ENCODE results near the gene PHLDB3. TPM values are rescaled to one million over a fixed set of nuclear protein-coding genes. Genes with fewer than 3 reads are reported as not detected.
A peak's percentile ranks its signal among the peaks of the same experiment; 100 is the strongest.

The PHLDB3 gene
- total RNA-seq, 4 donors from 2014 or later = 45.3 to 92.8 (median 61.9) TPM

GRCh38 chr19:43511324-43511723, 6.8 kb upstream of the PHLDB3 start:
- Histone ChIP-seq H3K36me3 (peaks cover 12 to 59% (median 13%) of the 10 kb centered on the region in 3 donors), H3K4me3 (no peak overlapping the region), H3K27ac (no peak overlapping the region), H3K9me3 (no peaks in the 10 kb centered on the region), H3K27me3 (no peaks in the 10 kb centered on the region), H3K4me1 (peaks cover 0 to 14% (median 4%) of the 10 kb centered on the region in 3 donors)
- TF ChIP-seq POLR2A (IDR thresholded peaks at IDR 0.05) = no peak
- 100% methylated on average over 2 of the region's 5 CpGs; no CpG with 5 or more reads in 1 of the 2 donors for WGBS, 2 donors
- intact Hi-C loops (cut with DNase I) = no loop called here
- no peak for DNase-seq

DNA sequence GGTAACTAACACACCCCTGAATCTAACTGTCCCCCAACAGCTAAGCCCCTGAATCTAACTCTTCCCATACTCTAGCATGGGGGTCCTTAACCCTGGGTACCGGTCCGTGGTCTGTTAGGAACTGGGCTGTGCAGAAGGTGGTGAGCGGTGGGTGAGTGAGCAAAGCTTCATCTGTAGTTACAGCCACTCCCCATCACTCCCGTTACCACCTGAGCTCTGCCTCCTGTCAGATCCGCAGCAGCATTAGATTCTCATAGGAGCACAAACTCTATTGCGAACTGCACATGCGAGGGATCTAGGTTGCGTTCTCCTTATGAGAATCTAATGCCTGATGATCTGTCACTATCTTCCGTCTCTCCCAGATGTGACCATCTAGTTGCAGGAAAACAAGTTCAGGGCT, 6.2 kb upstream of the PHLDB3 start:
- no peak overlapping the region for H3K27ac ChIP-seq
- H3K4me3 ChIP-seq = no peak overlapping the region
- H3K36me3 ChIP-seq = peaks cover 12 to 64% (median 13%) of the 10 kb centered on the region in 3 donors
- no peaks in the 10 kb centered on the region for H3K9me3 ChIP-seq
- H3K27me3 ChIP-seq = no peaks in the 10 kb centered on the region
- DNase-seq = no peak
- WGBS, 2 donors = 92 to 99% methylated on average over 5 to 9 of the region's 9 CpGs
- H3K4me1 ChIP-seq = peaks cover 0 to 14% (median 4%) of the 10 kb centered on the region in 3 donors
- intact Hi-C loops (cut with DNase I) = no loop called here
- TF ChIP-seq POLR2A (IDR thresholded peaks at IDR 0.05) (no peak), CTCF (IDR thresholded peaks at IDR 0.05) (no peak)

- H3K9me3 ChIP-seq = no peaks in the 10 kb centered on the region
- H3K36me3 ChIP-seq = peaks cover 12 to 52% (median 13%) of the 10 kb centered on the region in 3 donors
- DNase-seq = no peak
- no peaks in the 10 kb centered on the region for H3K27me3 ChIP-seq
- H3K4me1 ChIP-seq = peaks cover 8 to 27% (median 10%) of the 10 kb centered on the region in 3 donors
- H3K27ac ChIP-seq = no peak overlapping the region
- intact Hi-C loops (cut with DNase I) = no loop called here
- no peak overlapping the region for H3K4me3 ChIP-seq
- 83% methylated on average over 2 of the region's 2 CpGs; no CpG with 5 or more reads in 1 of the 2 donors for WGBS, 2 donors
- TF ChIP-seq POLR2A (IDR thresholded peaks at IDR 0.05) = no peak
- no peak for TF ChIP-seq CTCF (IDR thresholded peaks at IDR 0.05)
These were observed 3.3 kb upstream of the PHLDB3 start for GRCh38 chr19:43507880-43508279.

DNA sequence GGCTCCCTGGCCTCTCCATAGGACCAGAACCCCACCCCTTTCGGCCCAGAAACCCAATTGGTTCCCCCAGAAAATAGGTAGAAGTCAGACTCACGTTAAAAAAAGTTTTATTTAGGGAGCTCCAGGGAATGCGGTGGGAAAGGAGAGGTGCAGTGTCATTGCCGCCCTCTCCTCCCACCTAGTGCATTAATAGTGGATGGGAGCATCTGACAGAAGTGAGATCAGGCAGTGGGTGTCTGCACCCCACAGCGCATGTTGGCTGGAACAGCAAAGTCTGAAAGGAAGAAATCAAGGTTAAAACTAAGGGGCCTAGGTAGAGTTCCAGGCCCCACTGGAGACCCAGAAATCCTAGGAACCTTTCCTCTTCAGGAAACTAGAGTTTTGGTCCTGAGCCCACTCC, 2.1 kb upstream of the PHLDB3 start:
- H3K4me3 ChIP-seq = no peak overlapping the region
- WGBS, 2 donors = 85 to 86% methylated on average over 5 of the region's 5 CpGs
- intact Hi-C loops (cut with DNase I) = no loop called here
- H3K27me3 ChIP-seq = no peaks in the 10 kb centered on the region
- no peak overlapping the region for H3K27ac ChIP-seq
- no peaks in the 10 kb centered on the region for H3K9me3 ChIP-seq
- TF ChIP-seq CTCF (IDR thresholded peaks at IDR 0.05) = no peak
- no peak for TF ChIP-seq POLR2A (IDR thresholded peaks at IDR 0.05)
- DNase-seq = no peak
- H3K36me3 ChIP-seq = peaks cover 12 to 59% (median 13%) of the 10 kb centered on the region in 3 donors
- peaks cover 13 to 33% (median 22%) of the 10 kb centered on the region in 3 donors for H3K4me1 ChIP-seq

DNA sequence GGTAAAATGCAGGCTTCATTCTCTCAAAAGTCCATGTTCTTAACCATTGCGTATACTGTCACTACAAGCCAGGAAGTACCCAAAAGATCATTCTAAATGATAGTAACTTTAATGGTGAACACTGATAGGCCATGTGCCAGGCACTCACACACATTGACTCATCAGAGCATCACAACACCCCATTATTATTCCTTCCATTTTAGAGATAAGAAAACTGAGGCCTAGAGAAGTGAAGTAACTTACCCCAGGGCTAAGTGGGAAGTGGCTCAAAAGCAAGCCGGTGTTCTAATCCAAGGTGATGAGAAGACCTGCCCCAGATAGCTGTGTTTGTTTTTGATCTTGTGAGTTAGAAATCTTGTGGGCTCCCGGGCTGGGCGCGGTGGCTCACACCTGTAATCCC, 1.4 kb upstream of the PHLDB3 start:
- TF ChIP-seq POLR2A (IDR thresholded peaks at IDR 0.05) (no peak), CTCF (IDR thresholded peaks at IDR 0.05) (no peak)
- intact Hi-C loops (cut with DNase I) = no loop called here
- WGBS, 2 donors = 89% methylated on average over 3 to 5 of the region's 5 CpGs
- Histone ChIP-seq H3K36me3 (peaks cover 9 to 60% (median 12%) of the 10 kb centered on the region in 3 donors), H3K4me3 (no peak overlapping the region), H3K4me1 (peaks cover 13 to 38% (median 24%) of the 10 kb centered on the region in 3 donors), H3K27me3 (no peaks in the 10 kb centered on the region), H3K27ac (peak overlapping the region in 1 of 4 donors; percentile 92), H3K9me3 (no peaks in the 10 kb centered on the region)
- no peak for DNase-seq

DNA sequence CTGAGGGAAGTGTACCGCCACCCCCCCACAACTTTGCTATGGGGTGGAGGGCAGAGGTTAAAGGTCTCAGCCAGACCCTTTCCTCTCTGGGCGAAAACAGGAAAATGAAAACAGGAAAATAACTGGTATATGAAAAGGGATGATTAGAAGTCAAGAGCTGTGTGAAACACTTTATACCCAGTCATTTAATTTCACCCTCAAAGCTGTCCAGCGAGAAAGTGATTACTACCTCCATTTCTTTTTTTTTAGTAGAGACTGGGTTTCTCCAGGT, 575 bp upstream of the PHLDB3 start:
- Histone ChIP-seq H3K4me3 (peak overlapping the region in 2 of 4 donors; percentile 69 to 93), H3K27ac (peak overlapping the region; percentile 87 to 96 (median 92)), H3K36me3 (peaks cover 3 to 61% (median 12%) of the 10 kb centered on the region in 3 donors), H3K9me3 (no peaks in the 10 kb centered on the region), H3K27me3 (no peaks in the 10 kb centered on the region), H3K4me1 (peaks cover 13 to 38% (median 24%) of the 10 kb centered on the region in 3 donors)
- DNase-seq = no peak
- intact Hi-C loops (cut with DNase I) = no loop called here
- WGBS, 2 donors = 61 to 76% methylated on average over 3 of the region's 3 CpGs
- no peak for TF ChIP-seq POLR2A (IDR thresholded peaks at IDR 0.05)
- TF ChIP-seq CTCF (IDR thresholded peaks at IDR 0.05) = no peak

All from esophagus squamous epithelium (tissue), 5 donors.